GM21515 (cell line): ENCODE measurements around the gene DNAJC13.

Source experiments
- ATAC-seq: cut with Tn5 transposase; IDR thresholded peaks from one replicate; pipeline ENCODE4 v1.9.1; 2021; ENCODE audit not compliant: unreplicated experiment

The DNAJC13 gene

DNA sequence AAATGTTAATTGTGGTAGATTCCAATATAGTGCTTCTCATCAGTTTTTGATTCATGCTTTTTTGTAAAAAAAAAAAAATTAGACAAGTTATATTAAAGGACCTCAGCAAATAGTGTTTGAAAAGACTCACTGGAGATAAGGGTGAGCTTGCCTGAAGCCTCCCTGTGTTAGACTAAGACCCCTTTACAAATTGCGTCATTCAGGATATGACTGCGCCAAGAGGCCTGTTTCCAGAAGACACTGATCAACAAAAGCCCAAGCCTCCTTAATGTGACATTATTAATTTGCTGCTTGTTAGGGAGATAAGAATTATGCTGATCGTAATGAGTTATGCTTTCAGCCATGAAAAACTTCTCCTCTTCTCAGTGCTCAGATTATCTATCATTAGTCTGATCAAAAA lies 13.0 kb upstream of the DNAJC13 start:
- ATAC-seq, result no peak

DNA sequence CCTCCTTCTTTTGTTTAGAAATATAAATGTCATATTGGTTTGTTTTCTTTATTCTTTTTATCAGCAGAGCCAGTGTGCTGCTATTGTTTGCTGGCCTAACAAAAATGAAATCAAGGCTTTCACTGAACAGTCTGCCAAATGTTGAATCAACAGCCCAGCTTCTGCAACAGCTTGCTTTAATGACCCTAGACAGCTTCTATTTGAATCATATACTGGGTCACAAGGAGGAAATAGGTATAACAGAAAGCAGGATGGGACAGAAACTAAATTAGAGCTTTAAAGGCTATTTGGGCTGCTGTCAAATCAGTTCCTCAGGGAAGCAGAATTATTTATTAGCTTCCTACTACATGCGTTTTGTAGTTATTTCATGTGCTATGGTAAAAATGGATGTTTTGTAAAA lies 12.1 kb upstream of the DNAJC13 start:
- ATAC-seq, result no peak

DNA sequence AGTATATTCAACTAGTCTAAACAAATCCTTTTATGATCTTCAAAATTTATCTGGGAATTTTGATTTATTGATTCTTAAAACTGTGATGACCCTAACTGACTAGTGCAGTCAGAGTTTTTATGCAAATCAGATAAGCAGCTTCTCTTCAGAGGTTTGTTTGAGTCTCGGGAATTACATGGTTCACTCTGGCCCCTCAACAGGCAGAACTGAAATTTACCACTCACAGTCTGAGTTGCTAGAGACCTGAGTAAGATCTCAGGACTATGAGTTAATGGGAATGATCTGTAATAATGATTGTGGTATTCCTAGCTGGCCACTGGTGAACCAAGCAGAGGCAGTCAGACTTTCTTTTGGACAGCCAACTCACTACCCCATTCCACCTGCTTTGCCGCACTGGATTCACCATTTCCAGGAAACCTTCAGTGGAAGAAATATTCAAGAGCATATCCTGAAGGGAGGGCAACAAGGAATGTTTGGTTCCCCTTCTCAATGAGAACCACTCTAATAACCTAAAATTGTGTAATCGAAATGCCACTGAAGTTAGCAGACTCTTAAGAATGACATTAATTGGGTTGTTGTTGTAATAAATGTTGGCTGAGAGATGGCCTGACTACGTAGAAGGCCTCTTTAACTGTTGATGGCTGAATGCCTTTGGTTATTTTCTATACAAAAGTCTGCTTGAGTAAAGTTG lies 11.5 kb upstream of the DNAJC13 start:
- no peak for ATAC-seq

DNA sequence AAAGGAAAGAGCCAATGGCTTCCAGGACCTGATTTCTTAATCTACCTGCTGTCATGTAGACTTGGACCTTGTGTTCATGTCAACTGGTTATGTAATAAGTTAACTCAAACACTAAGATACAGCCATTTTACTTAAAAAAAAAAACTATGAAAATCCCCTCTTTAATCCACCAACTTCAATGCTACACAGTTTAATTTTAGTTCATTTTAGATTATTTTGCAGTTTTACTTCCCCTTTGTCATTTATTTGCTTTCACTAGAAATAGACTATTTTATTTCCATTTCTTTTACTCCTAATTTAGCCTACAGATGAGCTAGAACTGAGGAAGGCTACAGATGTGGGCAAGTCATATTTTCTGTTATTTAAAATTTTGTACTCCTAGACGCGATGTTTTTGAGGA lies 10.7 kb upstream of the DNAJC13 start:
- no peak for ATAC-seq

GRCh38 chr3:132407025-132407424 lies 10.3 kb upstream of the DNAJC13 start:
- no peak for ATAC-seq

DNA sequence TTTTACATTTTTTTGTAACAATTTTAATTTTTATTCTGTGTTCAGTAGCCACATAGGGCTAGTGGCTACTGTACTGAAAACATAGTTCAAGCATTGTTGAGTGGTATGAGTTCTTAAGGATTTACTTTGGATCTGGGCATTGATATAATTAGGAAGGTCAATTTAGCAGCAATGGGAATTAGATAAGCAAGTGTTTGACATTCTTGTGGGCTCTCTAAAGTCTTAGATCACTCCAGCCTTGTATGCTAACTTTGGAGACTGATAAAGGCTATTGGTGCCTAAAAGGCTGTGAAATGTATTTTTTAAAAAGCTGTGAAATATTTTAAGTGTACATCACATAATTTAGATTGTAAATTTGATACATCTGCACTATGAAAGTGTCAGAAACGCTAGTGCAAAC lies 2.5 kb upstream of the DNAJC13 start:
- no peak for ATAC-seq

GRCh38 chr3:132416161-132416560 lies 1.1 kb upstream of the DNAJC13 start:
- ATAC-seq, result no peak

DNA sequence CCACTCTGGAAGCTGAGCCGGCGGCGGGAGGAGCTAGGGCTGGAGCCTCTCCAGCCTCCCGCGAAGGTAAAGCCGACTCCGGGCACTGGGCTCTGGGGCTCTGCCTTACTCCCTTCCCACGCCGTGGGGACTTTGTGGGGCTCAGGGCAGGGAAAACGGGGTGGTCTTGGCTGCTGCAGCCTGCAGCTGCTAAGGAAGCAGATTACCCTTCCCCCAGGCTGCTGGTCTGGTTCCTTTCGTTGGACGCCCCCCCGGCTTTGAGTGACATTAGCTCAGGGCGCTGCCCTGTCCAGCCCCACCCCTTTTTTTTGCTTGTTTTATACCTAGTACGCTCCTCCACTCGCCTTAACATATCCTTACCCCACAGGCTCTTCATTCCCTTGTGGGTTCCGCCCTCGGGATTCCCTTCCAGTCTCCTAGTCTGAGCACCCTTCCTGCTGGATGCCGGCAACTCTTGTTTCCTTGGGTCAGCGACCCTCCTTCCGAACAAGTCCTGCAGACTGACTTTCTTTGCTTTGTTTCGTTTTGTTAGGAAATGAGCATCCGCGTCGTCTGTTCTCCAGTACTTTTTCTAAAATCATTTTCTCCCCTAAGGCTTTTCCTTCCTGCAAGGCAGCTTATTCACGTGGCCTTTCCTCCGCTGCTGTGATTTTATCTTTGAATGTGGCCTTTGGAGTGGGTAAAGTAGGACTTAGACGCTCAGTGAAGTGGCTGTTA lies 551 bp downstream of the DNAJC13 start:
- peak; percentile 45 for ATAC-seq

GRCh38 chr3:132418916-132419315 lies 1.6 kb downstream of the DNAJC13 start:
- ATAC-seq, result no peak

GRCh38 chr3:132421832-132422231 lies 4.5 kb downstream of the DNAJC13 start:
- no peak for ATAC-seq

DNA sequence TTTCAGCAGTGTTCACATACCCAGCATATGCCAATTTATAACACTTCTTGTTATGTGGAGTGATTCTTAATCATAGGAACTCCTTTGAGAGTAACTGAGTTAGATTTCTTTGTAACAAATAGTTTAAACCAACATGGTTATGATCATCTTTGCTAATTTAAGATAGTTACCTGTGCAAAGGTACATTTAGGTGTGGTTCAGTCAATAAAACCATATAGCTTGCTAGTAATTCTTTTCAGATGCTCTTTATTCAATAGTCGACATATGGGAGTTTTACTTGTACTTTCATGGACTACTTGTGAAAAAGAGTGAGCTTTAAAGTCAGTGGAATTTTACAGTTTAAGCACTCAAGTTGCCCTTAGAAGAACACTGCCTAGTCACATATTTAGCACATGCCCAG lies 5.2 kb downstream of the DNAJC13 start:
- ATAC-seq, result no peak

- ATAC-seq, result no peak
Measured at GRCh38 chr3:132432639-132433038, 15.3 kb downstream of the DNAJC13 start.

- no peak for ATAC-seq
Measured at GRCh38 chr3:132433121-132433520, 15.8 kb downstream of the DNAJC13 start.

- ATAC-seq, result no peak
Measured at GRCh38 chr3:132435224-132435910, 18.1 kb downstream of the DNAJC13 start.

- ATAC-seq, result no peak
Measured at GRCh38 chr3:132435911-132436425, 18.7 kb downstream of the DNAJC13 start.

DNA sequence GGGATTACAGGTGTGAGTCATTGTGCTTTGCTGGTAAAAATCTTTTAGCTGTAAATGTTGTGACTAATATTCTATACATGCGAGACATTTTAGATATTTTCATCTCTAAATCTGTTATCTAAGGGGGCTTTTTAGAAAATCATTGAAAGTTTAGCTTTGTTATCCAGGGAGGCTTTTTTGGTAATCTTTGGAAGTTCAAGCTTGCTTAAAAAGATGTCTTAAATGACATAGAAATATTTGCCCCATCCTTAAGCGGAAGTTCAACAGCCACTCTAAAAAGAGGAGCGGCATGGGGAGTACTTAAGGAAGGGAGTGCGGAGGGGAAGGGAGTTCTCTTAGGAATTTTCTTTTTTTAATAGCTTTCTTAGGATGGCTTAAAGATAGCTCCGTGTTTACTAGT lies 26.1 kb downstream of the DNAJC13 start:
- no peak for ATAC-seq

- ATAC-seq, result no peak
Measured at GRCh38 chr3:132444383-132444782, 27.1 kb downstream of the DNAJC13 start.

DNA sequence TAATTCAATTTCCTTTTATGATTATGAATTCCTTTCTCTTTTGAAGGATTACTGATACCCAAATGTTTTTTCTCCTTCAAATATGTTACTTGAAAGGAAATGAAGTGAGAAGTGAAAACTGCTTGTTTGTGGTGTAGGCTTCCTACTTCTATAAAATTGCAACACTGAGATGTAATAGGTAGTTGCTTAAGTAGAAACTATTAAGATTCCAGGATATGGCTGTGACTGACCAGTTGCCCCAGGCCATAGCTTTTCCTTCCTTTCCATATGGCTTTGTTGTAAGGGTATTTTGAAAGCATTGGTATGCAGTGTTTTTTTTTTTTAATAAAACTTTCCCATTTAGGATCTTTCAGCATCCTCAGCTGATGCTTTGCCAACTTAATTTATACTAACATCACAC lies 28.5 kb downstream of the DNAJC13 start:
- ATAC-seq, result no peak

DNA sequence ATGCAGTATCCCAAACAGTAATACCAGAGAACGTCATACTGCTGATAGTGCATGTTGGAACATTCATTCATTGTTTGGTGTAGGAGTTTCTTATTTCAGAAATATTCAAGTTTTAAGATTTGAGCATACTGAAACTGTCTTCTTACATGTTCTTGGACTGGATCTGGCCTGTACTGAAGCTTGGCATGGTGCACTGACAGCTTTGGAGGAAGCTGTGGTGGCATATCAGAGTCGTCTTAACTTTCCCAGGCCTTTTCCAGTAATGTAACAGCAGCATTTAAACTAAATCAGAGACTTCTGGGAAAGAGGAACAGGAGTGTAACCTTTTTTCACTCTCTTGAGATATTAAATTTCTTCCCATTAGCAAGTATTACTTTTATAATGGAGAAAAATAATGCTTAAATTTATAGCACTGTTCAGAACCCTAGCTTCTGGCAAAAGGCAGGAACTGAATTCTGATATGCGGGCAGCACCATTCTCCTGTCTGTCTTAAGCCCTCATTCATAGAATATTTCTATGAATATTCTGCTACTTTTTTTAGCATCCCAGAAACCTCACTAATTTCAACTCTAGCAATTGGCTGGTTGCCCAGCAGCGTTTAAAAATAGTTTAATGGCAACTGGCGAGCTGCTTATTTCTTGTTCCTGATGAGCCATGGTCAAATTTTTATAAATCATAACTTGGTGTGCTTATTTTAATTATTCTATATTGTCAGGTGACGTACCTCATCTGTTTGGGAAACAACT lies 31.1 kb downstream of the DNAJC13 start:
- ATAC-seq, result no peak

GRCh38 chr3:132456136-132456535 lies 38.8 kb downstream of the DNAJC13 start:
- no peak for ATAC-seq

GRCh38 chr3:132456571-132456970 lies 39.3 kb downstream of the DNAJC13 start:
- ATAC-seq, result no peak
